ENCODE data around the gene OVOL1.
"Not testable (repeated sequence)": the region's sequence is repeated elsewhere in the genome, so short reads cannot be mapped to it uniquely, and the experiment has no call there.

DNA sequence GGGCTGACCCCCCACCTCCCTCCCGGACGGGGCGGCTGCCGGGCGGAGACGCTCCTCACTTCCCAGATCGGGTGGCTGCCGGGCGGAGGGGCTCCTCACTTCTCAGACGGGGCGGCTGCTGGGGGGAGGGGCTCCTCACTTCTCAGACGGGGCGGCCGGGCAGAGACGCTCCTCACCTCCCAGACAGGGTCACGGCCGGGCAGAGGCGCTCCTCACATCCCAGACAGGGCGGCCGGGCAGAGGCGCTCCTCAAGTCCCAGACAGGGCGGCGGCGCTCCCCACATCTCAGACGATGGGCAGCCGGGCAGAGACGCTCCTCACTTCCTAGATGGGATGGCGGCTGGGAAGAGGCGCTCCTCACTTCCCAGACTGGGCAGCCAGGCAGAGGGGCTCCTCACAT lies 24.0 kb upstream of the OVOL1 start:
- TF ChIP-seq, protein P1, sequence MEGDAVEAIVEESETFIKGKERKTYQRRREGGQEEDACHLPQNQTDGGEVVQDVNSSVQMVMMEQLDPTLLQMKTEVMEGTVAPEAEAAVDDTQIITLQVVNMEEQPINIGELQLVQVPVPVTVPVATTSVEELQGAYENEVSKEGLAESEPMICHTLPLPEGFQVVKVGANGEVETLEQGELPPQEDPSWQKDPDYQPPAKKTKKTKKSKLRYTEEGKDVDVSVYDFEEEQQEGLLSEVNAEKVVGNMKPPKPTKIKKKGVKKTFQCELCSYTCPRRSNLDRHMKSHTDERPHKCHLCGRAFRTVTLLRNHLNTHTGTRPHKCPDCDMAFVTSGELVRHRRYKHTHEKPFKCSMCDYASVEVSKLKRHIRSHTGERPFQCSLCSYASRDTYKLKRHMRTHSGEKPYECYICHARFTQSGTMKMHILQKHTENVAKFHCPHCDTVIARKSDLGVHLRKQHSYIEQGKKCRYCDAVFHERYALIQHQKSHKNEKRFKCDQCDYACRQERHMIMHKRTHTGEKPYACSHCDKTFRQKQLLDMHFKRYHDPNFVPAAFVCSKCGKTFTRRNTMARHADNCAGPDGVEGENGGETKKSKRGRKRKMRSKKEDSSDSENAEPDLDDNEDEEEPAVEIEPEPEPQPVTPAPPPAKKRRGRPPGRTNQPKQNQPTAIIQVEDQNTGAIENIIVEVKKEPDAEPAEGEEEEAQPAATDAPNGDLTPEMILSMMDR (conservative IDR thresholded peaks at IDR 0.05 in 1 of 2, IDR thresholded peaks at IDR 0.05 in 1 of 2; ENCODE audit: extremely low read depth in 1 of 2, insufficient read depth in 1 of 2, low read depth in 1 of 2, low read length in 2 of 2) = not testable (repeated sequence)
- not testable (repeated sequence) for TF ChIP-seq EZH2 (IDR thresholded peaks at IDR 0.05; ENCODE audit: borderline replicate concordance, low read length)
